HUES48 (cell line): ENCODE data around the gene GAMT.

Experiments
- H3K27ac ChIP-seq: one replicate; pipeline ENCODE4 v1.7.0; 2013; ENCODE audit warnings: low read depth, low read length, inconsistent platforms
- H3K27me3 ChIP-seq: 2 replicates; pipeline ENCODE4 v1.6.1; 2013; ENCODE audit warnings: mild to moderate bottlenecking, low read length; ENCODE audit not compliant: control insufficient read depth, insufficient read depth
- H3K36me3 ChIP-seq: 2 replicates; pipeline ENCODE4 v1.6.1; 2013; ENCODE audit warnings: low read length; ENCODE audit not compliant: control insufficient read depth, insufficient read depth
- H3K4me1 ChIP-seq: 2 replicates; pipeline ENCODE4 v1.6.1; 2013; ENCODE audit warnings: mild to moderate bottlenecking, low read length; ENCODE audit not compliant: control insufficient read depth, insufficient read depth
- H3K4me3 ChIP-seq: 2 replicates; pipeline ENCODE4 v1.5.1; 2013; ENCODE audit warnings: mild to moderate bottlenecking, low read depth, low read length
- H3K9ac ChIP-seq: 2 replicates; pipeline ENCODE4 v1.6.1; 2013; ENCODE audit warnings: mild to moderate bottlenecking, low read depth, low read length, moderate library complexity
- H3K9me3 ChIP-seq: 2 replicates; pipeline ENCODE4 v1.6.1; 2013; ENCODE audit warnings: low read length; ENCODE audit not compliant: control insufficient read depth, insufficient read depth

GAMT gene

DNA sequence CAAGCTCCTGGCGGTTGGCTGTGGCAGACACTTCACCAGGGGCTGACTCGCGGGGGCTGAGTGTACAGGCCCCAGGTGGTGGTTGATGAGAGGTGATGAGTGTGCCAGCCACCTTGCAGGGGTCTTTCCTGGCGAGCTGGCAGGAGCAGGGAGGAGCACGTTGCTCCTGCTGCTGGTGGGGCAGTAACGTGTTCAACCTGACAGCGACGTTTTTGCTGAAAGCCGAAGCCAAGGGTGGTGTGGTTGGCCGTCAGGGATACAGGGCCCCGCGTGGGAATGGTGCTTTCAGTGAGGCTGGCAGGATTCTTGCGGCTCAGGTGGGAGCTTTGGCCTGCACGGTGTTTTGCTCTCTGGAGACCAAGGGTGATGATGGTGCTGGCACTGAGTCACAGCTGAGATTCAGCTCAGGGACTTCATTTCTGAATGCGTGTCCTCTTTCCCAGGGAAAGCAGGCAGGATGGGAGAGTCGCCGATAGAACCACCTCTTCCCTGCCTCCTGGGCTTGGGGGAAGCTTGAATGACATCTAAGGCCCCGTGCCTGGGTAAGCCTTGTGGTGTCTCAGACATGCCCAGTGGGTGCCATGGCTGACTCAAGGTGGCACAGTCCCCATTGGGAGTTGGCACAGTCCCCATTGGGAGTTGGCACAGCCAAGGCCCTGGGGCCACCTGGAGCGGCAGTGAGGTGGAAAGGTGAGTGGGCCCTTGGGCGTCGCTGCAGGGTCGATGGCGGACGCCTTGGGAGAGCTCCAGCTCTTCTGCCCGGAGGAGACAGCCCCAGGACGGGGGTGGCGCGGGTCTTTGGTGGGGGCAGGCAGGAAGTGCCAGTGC is 14.9 kb upstream of the GAMT start:
- H3K27ac ChIP-seq, result peak overlapping the region; percentile 84
- H3K36me3 ChIP-seq, result peaks cover 61% of the 10 kb centered on the region
- no peaks in the 10 kb centered on the region for H3K9me3 ChIP-seq
- H3K4me1 ChIP-seq, result peaks cover 18% of the 10 kb centered on the region
- no peaks in the 10 kb centered on the region for H3K27me3 ChIP-seq
- H3K9ac ChIP-seq, result no peak overlapping the region; the same call in 1 of the 2 replicates
- H3K4me3 ChIP-seq, result peak overlapping the region; percentile 38; the same call in 1 of the 2 replicates

DNA sequence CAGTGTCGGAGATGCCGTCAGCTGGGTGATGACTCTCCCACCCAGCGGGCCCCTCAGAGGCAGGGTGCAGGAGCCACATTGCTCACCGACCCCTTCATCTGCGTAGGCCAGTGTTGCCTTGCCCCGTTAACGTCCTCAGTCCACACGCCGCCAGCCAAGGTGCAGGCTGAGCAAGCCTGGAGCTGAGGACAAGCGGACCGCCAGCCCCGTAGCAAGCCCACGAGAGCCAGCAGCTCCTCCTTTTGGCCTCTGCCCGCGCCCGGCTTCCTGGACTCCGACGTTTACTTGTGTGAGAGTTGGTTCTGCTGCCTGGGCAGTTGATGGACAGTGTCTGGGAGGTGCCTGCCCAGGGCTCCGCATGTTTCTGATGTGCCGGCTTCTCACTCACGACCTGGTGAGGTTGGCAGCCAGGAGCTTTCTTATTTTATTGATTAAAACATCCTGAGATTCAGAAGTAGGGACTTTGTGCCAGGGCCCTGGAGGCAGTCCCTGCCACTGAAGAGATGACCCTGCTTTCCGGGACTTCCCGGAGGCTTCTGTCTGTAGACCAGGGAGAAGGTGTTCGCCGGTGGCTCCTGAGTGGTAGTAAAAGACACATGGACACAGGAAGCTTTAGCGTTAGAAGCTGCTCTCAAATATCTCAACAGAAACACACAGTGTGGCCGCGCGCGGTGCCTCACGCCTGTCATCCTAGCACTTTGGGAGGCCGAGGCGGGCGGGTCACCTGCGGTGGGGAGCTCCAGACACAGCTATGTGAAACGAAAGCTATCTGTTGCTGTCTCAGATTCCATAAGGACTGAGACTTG is 11.9 kb upstream of the GAMT start:
- H3K9me3 ChIP-seq, result no peaks in the 10 kb centered on the region
- no peaks in the 10 kb centered on the region for H3K27me3 ChIP-seq
- H3K4me3 ChIP-seq, result no peak overlapping the region
- H3K27ac ChIP-seq, result no peak overlapping the region
- peaks cover 51% of the 10 kb centered on the region for H3K36me3 ChIP-seq
- H3K4me1 ChIP-seq, result peaks cover 24% of the 10 kb centered on the region
- H3K9ac ChIP-seq, result no peak overlapping the region

DNA sequence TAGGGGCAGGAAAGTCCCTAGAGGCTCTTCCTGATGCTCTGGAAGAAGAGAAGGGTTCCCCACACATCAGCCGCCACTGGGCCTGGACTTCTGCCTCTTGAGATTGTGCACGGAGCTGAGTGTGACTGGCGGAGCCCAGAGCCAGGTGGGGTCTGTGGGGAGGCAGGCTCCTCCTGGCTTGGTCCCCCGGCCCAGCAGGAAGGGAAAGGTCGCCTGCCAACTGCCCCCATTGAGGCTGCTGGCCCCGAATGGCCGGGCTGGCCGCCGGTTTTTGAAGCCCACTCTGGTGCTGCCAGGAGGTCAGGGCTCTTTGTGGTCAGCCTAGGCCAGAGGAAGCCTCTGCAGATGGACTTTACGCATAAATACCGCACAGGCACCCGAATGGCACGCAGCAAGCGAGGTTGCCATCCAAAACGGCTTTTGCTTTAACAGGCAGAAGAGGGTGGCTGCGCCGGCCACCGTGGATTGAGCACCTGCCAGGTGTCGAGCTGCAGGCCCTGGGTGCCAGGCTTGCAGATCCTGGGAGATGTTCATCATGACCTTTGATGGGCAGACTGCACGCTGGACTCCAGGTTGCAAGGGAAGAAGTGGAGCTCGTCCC is 11.1 kb upstream of the GAMT start:
- H3K36me3 ChIP-seq, result peaks cover 43% of the 10 kb centered on the region
- H3K9ac ChIP-seq, result no peak overlapping the region
- no peak overlapping the region for H3K4me3 ChIP-seq
- peaks cover 24% of the 10 kb centered on the region for H3K4me1 ChIP-seq
- no peak overlapping the region for H3K27ac ChIP-seq
- no peaks in the 10 kb centered on the region for H3K9me3 ChIP-seq
- H3K27me3 ChIP-seq, result no peaks in the 10 kb centered on the region

DNA sequence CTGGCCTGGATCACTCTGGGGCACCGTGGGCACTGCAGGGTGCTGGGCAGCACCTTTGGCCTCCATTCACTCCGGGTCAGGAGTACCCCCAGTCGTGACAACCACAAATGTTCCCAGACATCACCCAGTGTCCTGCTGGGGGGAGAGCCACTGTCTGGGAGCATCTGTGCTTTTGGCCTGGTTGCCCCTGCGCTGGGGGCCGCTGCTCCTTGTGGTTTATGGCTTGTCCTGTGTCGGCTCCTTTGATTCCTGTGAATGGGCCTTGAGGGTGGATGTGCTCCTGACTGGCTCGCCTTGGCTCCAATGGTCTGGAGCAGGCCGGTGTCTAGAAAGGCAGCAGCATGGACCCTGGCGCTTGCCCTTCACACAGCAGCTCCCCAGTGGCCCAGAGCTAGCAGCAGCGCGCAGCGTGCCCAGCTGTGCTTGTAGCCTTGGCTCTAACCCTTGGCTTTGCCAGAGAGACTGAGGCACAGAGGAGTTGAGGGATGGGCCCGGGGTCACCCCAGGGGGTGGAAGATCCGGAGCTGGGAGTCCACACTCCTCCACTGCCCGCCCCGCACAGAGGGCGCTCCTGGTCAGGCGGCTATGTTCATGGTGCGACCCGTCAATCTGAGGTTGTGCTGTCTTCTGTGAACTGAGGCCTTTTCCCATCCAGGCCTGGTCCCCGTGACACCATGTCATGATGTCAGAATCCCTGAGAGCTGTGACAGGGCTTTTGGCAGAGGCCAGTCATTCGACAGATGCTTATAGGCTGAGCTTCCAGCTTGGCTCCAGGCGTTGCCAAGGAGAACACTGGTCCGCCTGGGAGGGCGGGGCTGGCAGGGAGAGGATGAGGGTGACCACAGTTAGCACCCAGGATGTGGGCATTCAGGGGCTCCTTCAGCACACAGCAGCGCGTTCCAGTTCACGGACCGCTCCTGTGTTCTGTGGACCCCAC is 10.2 kb upstream of the GAMT start:
- Histone ChIP-seq H3K9me3 (no peaks in the 10 kb centered on the region), H3K4me3 (no peak overlapping the region), H3K27me3 (no peaks in the 10 kb centered on the region), H3K4me1 (peaks cover 18% of the 10 kb centered on the region), H3K36me3 (peaks cover 36% of the 10 kb centered on the region), H3K9ac (no peak overlapping the region), H3K27ac (no peak overlapping the region)

DNA sequence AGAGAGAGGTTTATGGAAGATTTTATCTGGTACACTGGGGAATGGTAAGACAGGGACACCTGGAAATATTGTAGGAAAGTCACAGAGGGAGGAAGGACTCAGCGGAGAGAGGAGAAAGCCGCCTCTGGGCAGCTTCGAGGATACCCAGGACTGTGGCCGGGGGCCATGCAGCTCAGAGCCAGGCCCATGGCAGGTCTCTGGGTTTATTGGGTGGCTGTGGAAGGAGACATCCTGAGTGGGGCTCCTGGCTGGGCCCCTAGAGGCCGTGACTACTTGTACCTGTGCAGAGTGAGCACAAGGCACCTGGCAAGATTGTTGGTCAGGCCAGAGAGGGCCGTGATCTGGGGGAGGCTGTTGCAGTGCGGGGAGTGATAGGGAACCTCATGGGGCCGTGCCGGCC is 9.4 kb upstream of the GAMT start:
- H3K4me1 ChIP-seq, result peaks cover 14% of the 10 kb centered on the region
- no peaks in the 10 kb centered on the region for H3K9me3 ChIP-seq
- H3K36me3 ChIP-seq, result peaks cover 32% of the 10 kb centered on the region
- H3K27ac ChIP-seq, result no peak overlapping the region
- no peak overlapping the region for H3K9ac ChIP-seq
- peak overlapping the region; percentile 10; the same call in 1 of the 2 replicates for H3K4me3 ChIP-seq
- no peaks in the 10 kb centered on the region for H3K27me3 ChIP-seq

DNA sequence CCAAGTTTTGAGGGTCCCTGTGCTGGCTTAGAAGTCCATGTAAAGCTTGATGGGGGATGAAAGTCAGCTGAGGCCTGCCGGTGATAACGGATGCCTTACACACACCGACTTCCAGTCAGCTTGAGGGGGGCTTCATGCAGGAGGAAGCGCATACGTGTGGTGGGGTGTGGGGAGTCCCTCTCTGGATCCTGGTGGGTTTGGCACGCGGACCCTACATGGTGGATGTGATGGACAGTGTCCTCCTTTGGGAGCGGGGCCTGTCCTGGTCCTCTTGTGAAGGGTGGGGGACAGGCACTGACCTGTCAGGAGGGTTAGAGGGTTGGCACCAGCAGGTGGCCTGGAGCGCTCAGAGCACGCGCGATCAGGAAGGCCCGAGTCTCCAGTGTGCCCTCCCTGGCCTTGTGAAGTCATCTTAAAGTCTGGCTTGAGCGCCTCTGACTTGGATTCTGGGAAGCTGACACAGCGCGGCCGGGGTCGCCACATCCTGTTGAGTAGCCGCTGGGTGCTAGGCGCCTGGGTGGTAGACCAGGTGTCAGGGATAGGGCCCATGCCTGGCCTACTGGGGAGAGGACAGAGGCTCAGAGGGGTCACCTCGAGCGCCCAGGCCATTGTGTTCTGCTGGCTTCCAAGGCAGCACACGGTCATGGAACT is 8.9 kb upstream of the GAMT start:
- H3K4me1 ChIP-seq, result peaks cover 10% of the 10 kb centered on the region; the same call in 1 of the 2 replicates
- no peak overlapping the region for H3K9ac ChIP-seq
- peaks cover 32% of the 10 kb centered on the region for H3K36me3 ChIP-seq

DNA sequence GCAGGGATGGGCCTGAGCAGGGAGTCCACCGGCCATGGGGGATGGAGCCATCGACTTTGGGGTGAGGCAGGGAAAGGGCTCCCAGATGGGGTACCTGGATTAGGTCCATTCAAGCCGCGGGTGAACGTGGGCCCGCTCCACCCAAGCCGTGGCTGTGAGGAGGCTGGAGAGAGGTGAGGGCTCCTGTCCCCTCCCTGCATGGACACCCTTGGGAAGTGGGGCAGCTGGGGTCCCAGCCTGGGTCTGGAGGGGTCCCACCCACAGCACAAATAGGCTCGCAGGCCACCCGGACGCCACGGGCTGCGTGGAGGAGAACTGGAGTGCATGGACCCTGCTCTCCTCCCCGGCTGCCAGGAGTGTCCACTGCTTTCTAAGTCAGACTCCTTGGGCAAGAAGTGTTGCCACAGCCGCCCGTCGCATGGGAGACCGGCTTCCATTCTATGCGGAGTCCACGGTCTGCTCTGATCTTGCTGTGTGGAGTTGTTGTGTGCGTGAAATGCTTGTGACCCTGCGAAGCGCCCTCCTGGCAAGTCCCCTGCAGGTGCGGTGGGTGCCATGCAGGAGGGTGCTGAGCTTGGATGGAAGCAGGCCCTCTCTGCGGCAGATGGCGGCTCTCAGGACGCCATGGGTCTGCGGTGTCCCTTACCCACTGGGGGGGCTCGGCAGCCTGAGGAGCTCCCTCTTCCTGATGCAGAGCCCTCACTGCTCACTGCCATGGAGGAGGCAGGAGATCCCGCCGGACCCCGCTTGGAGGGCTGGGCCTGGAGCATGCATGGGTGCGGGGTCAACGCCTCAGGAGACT is 8.1 kb upstream of the GAMT start:
- H3K36me3 ChIP-seq, result peaks cover 32% of the 10 kb centered on the region

More for the DNA sequence above, 8.9 kb upstream of the GAMT start:
- Histone ChIP-seq H3K4me3 (peak overlapping the region; percentile 10; the same call in 1 of the 2 replicates), H3K27ac (no peak overlapping the region), H3K27me3 (no peaks in the 10 kb centered on the region), H3K9me3 (no peaks in the 10 kb centered on the region)

DNA sequence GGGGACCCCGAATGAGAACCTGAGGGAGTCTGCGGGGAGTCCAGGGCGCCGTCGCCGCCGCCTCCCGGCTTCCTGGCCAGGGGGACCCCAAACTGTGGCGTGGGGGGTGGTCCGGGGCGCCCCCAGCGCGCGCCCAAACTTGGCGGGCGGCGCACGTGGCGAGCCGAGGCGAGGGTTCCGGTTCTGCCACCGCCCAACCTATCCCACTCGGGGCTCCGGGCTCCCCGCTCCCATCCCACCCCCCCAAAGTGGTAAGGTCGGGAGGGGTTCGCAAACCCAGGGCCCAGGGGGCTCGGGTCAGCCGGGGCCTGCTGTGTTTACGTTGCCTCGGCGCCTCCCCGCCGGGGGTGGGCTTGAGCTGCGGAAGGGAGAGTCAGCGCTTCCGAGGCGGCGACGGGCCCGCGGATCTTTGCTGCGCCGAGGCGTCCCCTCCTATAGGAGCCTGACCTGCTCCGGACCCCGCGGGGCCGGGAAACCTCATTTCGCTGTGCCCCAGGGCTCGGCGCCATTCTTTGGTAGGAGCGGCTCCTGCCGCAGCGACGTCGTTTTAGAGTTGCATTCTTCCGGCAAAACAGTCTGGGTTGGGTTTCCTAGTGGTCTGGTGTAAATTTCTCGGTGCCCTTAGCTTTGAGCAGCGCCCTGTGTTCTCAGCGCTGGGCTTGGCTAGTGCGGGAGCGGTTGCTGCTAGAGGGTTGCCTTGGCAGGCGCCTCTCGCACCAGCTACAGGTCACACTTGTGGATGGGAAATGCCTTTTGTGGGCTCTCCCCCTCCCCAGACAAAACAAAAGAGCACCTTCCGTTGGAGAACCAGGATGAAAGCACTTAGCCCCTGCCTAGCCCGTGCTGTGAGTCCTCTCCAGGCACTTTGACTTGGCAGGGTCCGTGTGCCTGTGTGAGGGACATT is 7.2 kb upstream of the GAMT start:
- Histone ChIP-seq H3K4me1 (peaks cover 10% of the 10 kb centered on the region; the same call in 1 of the 2 replicates), H3K27ac (peak overlapping the region; percentile 85), H3K4me3 (peak overlapping the region; percentile 92), H3K9me3 (no peaks in the 10 kb centered on the region), H3K9ac (peak overlapping the region; percentile 82), H3K27me3 (no peaks in the 10 kb centered on the region), H3K36me3 (peaks cover 30% of the 10 kb centered on the region)

More for the DNA sequence above, 8.1 kb upstream of the GAMT start:
- no peaks in the 10 kb centered on the region for H3K27me3 ChIP-seq
- H3K4me1 ChIP-seq, result peaks cover 10% of the 10 kb centered on the region; the same call in 1 of the 2 replicates
- peak overlapping the region; percentile 85 for H3K27ac ChIP-seq
- no peaks in the 10 kb centered on the region for H3K9me3 ChIP-seq
- H3K9ac ChIP-seq, result peak overlapping the region; percentile 82
- H3K4me3 ChIP-seq, result peak overlapping the region; percentile 92
